PC-9 (cell line): ENCODE data around the gene RAB7A. TPM values are rescaled to one million over a fixed set of nuclear protein-coding genes. Genes with fewer than 3 reads are reported as not detected.

ENCODE experiments used
- BruUV-seq: library from RNA; stranded (reverse); fragments of 400-500 nt; replicated peaks from 2 replicates; lab custom pipeline; 2021; lab: Mats Ljungman, UMichigan
- CTCF ChIA-PET: fragments of 300-600 bp; sonication (Branson Sonifier 250); formaldehyde crosslinking; loops from one replicate; lab custom pipeline; 2022; ENCODE audit warnings: antibody characterized with exemption; lab: Charles Lee
- POLR2A ChIA-PET: fragments of 300-600 bp; sonication (Branson Sonifier 250); formaldehyde crosslinking; loops from one replicate; lab custom pipeline; 2022; ENCODE audit warnings: antibody characterized with exemption; ENCODE audit not compliant: unreplicated experiment; lab: Charles Lee
- DNase-seq, 2 experiments: peaks; one replicate each; pipeline versions ENCODE4 v3.0.0 to v3.0.0-alpha.2; 2015 to 2022; ENCODE audit warnings: mixed read lengths in 1 of 2
- H2AFZ ChIP-seq: fragments of 200-600 bp; sonication (generic); 2 replicates; pipeline ENCODE4 v1.8.1; 2017; ENCODE audit warnings: antibody characterized with exemption
- H3F3A ChIP-seq: fragments of 200-600 bp; sonication (generic); 2 replicates; pipeline ENCODE4 v1.8.1; 2017; ENCODE audit warnings: antibody characterized with exemption, mild to moderate bottlenecking, low read depth; ENCODE audit not compliant: insufficient read depth
- H3K27ac ChIP-seq: fragments of 200-600 bp; sonication (generic); 2 replicates; pipeline ENCODE4 v1.6.1; 2016; ENCODE audit warnings: mixed run types
- H3K27me3 ChIP-seq: fragments of 200-600 bp; sonication (generic); 2 replicates; pipeline ENCODE4 v1.6.1; 2016; ENCODE audit warnings: low read depth, mixed run types; ENCODE audit not compliant: insufficient read depth
- H3K36me3 ChIP-seq: fragments of 200-600 bp; sonication (generic); 2 replicates; pipeline ENCODE4 v1.6.1; 2016; ENCODE audit warnings: low read depth, mixed run types
- H3K4me1 ChIP-seq: fragments of 200-600 bp; sonication (generic); replicated peaks from 2 replicates; pipeline ENCODE4 v1.6.1; 2016; ENCODE audit warnings: mixed run types; ENCODE audit not compliant: insufficient read depth
- H3K4me2 ChIP-seq: fragments of 200-600 bp; sonication (generic); 2 replicates; pipeline ENCODE4 v1.6.1; 2017; ENCODE audit warnings: mixed run types
- H3K4me3 ChIP-seq: fragments of 200-600 bp; sonication (generic); 2 replicates; pipeline ENCODE4 v1.6.1; 2016; ENCODE audit warnings: mixed run types
- H3K79me2 ChIP-seq: fragments of 200-600 bp; sonication (generic); 2 replicates; pipeline ENCODE4 v1.6.1; 2017; ENCODE audit warnings: low read depth, mixed run types
- H3K9me2 ChIP-seq: fragments of 200-600 bp; sonication (generic); 2 replicates; pipeline ENCODE4 v1.8.1; 2017; ENCODE audit warnings: mild to moderate bottlenecking; ENCODE audit not compliant: insufficient read depth
- H3K9me3 ChIP-seq: fragments of 200-600 bp; sonication (generic); 2 replicates; pipeline ENCODE4 v1.8.1; 2016; ENCODE audit warnings: low read depth; ENCODE audit not compliant: insufficient read depth
- H4K20me1 ChIP-seq: fragments of 200-600 bp; sonication (generic); 2 replicates; pipeline ENCODE4 v1.8.1; 2017; ENCODE audit not compliant: insufficient read depth
- EZH2 ChIP-seq: fragments of 200-600 bp; sonication (generic); IDR thresholded peaks from 2 replicates; pipeline ENCODE4 v1.8.0; 2017; ENCODE audit warnings: antibody characterized with exemption, low read depth
- intact Hi-C: fragments of 100-400 bp; cut with micrococcal nuclease; formaldehyde crosslinking; loops from one replicate; pipeline ENCODE4 v1.10.0; 2022; ENCODE audit not compliant: unreplicated experiment
- total RNA-seq: library from RNA; stranded (reverse); gene quantifications from 2 replicates; pipeline ENCODE4 v1.2.3, GENCODE V29; 2021
- TF ChIP-seq, protein P1 (sequence below): fragments of 200-600 bp; sonication (generic); conservative IDR thresholded peaks from 2 replicates; pipeline ENCODE4 v1.6.1; 2017; ENCODE audit warnings: mixed run types, antibody characterized with exemption, mild to moderate bottlenecking, moderate library complexity

Gene RAB7A
- total RNA-seq, 1 experiment from 2014 or later = 319 TPM

DNA sequence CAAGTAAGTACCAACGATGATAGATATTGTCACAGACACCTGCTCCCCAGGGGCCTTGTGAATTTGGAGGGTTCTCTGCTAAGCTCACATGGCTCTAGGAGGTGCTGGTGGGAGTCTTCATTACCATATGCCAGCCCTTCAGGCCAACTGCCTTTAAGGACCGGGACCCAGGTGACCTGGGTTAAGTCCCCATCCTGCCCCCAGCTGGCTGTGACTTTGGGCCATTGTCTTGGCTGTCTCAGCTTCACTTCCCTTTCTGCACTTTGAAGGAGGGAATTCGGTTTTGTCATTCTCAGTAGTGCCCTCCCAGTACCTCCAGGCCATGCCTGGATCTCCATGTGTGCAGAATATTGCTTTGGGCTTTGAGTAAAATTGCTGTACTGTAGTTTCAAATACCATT, 80.6 kb downstream of the RAB7A start:
- no peaks in the 10 kb centered on the region for H3K27me3 ChIP-seq
- no TSS peak for BruUV-seq
- H3K9me3 ChIP-seq = no peaks in the 10 kb centered on the region
- peaks cover 31% of the 10 kb centered on the region for H3K36me3 ChIP-seq
- H3F3A ChIP-seq = peaks cover 19% of the 10 kb centered on the region
- intact Hi-C loops = no loop called here
- peaks cover 19% of the 10 kb centered on the region for H3K4me1 ChIP-seq
- peak overlapping the region; percentile 70 for H3K27ac ChIP-seq
- CTCF ChIA-PET = no interaction called here
- POLR2A ChIA-PET = no interaction called here
- no peak for DNase-seq
- no peak overlapping the region for H3K4me3 ChIP-seq
- H3K9me2 ChIP-seq = no peaks in the 10 kb centered on the region
- H3K4me2 ChIP-seq = no peak overlapping the region
- TF ChIP-seq, protein P1, sequence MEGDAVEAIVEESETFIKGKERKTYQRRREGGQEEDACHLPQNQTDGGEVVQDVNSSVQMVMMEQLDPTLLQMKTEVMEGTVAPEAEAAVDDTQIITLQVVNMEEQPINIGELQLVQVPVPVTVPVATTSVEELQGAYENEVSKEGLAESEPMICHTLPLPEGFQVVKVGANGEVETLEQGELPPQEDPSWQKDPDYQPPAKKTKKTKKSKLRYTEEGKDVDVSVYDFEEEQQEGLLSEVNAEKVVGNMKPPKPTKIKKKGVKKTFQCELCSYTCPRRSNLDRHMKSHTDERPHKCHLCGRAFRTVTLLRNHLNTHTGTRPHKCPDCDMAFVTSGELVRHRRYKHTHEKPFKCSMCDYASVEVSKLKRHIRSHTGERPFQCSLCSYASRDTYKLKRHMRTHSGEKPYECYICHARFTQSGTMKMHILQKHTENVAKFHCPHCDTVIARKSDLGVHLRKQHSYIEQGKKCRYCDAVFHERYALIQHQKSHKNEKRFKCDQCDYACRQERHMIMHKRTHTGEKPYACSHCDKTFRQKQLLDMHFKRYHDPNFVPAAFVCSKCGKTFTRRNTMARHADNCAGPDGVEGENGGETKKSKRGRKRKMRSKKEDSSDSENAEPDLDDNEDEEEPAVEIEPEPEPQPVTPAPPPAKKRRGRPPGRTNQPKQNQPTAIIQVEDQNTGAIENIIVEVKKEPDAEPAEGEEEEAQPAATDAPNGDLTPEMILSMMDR = no peak
- peaks cover 11% of the 10 kb centered on the region for H4K20me1 ChIP-seq
- H2AFZ ChIP-seq = no peak overlapping the region
- peaks cover 26% of the 10 kb centered on the region for H3K79me2 ChIP-seq

DNA sequence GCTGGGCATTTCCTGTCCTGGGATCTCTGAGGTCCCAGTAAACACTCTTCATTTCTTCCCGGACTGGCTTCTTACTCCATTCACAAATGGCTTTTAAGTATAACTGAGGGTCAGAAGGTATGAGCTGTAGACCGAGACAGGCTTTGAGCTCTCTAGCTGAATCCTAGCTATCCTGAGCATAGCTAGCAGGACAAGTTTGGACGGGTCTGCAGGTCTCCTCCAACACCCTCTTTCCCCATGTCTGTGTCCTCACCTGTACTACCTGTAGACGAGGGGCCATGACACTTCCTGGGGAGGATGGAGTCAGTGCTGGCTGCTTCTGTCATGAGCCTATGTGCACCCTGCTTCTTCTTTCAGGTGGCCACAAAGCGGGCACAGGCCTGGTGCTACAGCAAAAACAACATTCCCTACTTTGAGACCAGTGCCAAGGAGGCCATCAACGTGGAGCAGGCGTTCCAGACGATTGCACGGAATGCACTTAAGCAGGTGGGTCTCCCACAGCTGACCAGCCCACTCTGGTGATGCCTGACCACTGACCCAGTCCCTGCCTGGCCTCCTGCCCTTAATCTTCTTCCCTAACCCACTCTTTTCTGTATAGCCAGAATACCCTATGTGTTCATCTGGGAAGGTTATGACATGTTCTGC, 81.3 kb downstream of the RAB7A start:
- H3K79me2 ChIP-seq = peaks cover 26% of the 10 kb centered on the region
- peaks cover 19% of the 10 kb centered on the region for H3K4me1 ChIP-seq
- H3K4me3 ChIP-seq = no peak overlapping the region
- no peaks in the 10 kb centered on the region for H3K9me3 ChIP-seq
- H4K20me1 ChIP-seq = peaks cover 11% of the 10 kb centered on the region
- H3F3A ChIP-seq = peaks cover 19% of the 10 kb centered on the region
- peaks cover 35% of the 10 kb centered on the region for H3K36me3 ChIP-seq
- no peaks in the 10 kb centered on the region for H3K27me3 ChIP-seq
- TF ChIP-seq, protein P1 = no peak
- TF ChIP-seq EZH2 = no peak
- intact Hi-C loops = no loop called here
- POLR2A ChIA-PET = no interaction called here
- no peaks in the 10 kb centered on the region for H3K9me2 ChIP-seq
- CTCF ChIA-PET = no interaction called here
- H3K4me2 ChIP-seq = no peak overlapping the region
- no peak for DNase-seq
- BruUV-seq = no TSS peak
- no peak overlapping the region for H2AFZ ChIP-seq
- H3K27ac ChIP-seq = no peak overlapping the region

DNA sequence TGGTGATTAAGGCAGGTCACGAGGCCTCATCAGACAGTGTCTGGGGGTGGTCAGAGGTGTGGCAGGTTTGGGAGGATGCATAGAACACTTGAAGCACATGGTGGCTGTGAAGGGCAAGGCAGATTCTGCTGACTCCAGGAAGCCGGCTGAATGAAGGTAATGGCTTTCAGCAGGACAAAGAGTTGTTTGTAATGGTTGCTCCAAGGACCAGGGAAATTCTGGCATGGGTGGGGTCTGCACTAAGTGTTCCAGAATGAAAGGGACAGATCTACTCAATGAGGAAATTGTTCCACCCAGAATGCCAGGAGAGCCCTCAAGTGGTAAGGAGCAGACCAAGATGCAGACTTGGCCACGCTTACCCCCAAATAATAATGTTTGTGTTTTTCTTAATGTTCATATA, 82.7 kb downstream of the RAB7A start:
- Histone ChIP-seq H3K4me3 (no peak overlapping the region), H3K27ac (no peak overlapping the region), H3K4me1 (peaks cover 19% of the 10 kb centered on the region), H3K9me3 (no peaks in the 10 kb centered on the region), H3K9me2 (no peaks in the 10 kb centered on the region), H3K27me3 (no peaks in the 10 kb centered on the region), H3K79me2 (peaks cover 18% of the 10 kb centered on the region), H4K20me1 (peaks cover 7% of the 10 kb centered on the region), H3F3A (peaks cover 19% of the 10 kb centered on the region), H3K36me3 (peaks cover 49% of the 10 kb centered on the region), H3K4me2 (no peak overlapping the region), H2AFZ (no peak overlapping the region)
- DNase-seq = no peak
- TF ChIP-seq, protein P1 = no peak
- TF ChIP-seq EZH2 = no peak
- BruUV-seq = no TSS peak
- intact Hi-C loops = no loop called here
- ChIA-PET POLR2A (no interaction called here), CTCF (no interaction called here)
